Measurements from ENCODE around the gene PTPRN2. TPM values are rescaled to one million over a fixed set of nuclear protein-coding genes. Genes with fewer than 3 reads are reported as not detected.

PTPRN2 gene
- total and polyA plus RNA-seq, 4 donors: 18.1 to 69.9 (median 50.4) TPM

DNA sequence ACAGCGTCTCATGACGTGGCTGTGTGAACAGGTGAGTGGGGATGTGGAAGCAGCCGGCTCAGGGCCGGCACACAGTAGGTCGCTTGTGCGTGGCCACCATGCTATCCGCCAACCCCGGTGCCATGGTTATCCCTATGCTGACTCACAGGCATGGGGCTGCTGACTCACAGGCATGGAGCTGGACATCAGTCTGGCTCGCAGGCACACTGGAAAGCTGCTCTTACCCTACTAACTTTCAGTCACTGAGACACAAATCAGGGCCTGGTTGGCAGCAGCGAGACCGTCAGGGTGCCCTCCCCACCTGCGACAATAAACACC, 341.9 kb downstream of the PTPRN2 start:
- 97% methylated on average over 9 of the region's 12 CpGs for whole genome bisulfite sequencing (ENCODE audit: insufficient coverage)
- Histone ChIP-seq H3K27me3 (ENCODE audit: control insufficient read depth, insufficient read depth, low read length) (no peaks in the 10 kb centered on the region), H3K36me3 (ENCODE audit: control insufficient read depth, insufficient read depth, low read length) (peaks cover 12% of the 10 kb centered on the region), H3K27ac (ENCODE audit: low read depth, low read length) (no peak overlapping the region), H3K9me3 (ENCODE audit: control insufficient read depth, insufficient read depth, low read length) (no peaks in the 10 kb centered on the region), H3K4me1 (ENCODE audit: control insufficient read depth, insufficient read depth, low read length) (no peaks in the 10 kb centered on the region), H3K4me3 (ENCODE audit: low read depth, low read length) (no peak overlapping the region)
- DNase-seq (ENCODE audit: low read depth in 4 of 6, low spot score in 6 of 6): no peak

DNA sequence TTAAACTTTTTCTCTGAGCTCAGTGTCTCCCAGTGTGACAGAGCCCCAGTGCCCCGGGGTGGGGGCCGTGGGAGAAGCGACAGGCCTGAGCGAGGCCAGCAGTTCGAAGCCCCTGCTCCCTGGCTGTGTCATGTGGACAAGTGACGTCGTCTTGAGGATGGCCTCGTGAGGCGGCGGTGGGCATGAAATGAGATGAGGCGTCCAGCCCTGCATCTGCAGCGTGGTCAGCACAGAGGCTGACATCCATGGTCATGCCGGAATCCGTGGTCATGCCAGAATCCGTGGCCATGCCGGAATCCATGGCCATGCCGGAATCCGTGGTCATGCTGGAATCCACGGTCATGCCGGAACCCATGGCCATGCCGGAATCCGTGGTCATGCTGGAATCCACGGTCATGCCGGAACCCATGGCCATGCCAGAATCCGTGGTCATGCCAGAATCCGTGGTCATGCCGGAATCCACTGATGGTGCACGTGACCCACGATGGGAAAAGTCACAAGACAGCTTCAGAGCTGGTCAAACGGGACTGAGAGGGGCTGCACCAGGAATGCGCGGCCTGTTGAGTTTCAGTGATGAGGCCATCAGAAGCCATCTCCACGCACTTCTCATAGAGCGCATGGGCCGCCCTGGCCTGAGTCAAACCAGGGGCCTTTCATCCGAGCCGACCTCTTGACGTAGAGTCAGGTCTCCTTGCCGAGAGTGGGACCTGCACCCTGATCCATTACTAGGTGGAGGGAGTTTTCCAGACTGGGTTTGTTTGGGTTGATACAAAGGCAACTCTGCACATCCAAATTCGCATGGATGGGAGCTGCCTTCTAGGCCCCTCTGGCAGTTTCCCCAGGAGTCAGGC, 342.5 kb downstream of the PTPRN2 start:
- DNase-seq (ENCODE audit: low read depth in 4 of 6, low spot score in 6 of 6): no peak
- H3K4me3 ChIP-seq (ENCODE audit: low read depth, low read length): no peak overlapping the region
- peaks cover 12% of the 10 kb centered on the region for H3K36me3 ChIP-seq (ENCODE audit: control insufficient read depth, insufficient read depth, low read length)
- H3K27me3 ChIP-seq (ENCODE audit: control insufficient read depth, insufficient read depth, low read length): no peaks in the 10 kb centered on the region
- H3K9me3 ChIP-seq (ENCODE audit: control insufficient read depth, insufficient read depth, low read length): no peaks in the 10 kb centered on the region
- no peaks in the 10 kb centered on the region for H3K4me1 ChIP-seq (ENCODE audit: control insufficient read depth, insufficient read depth, low read length)
- H3K27ac ChIP-seq (ENCODE audit: low read depth, low read length): no peak overlapping the region
- 94% methylated on average over 40 of the region's 40 CpGs for WGBS (ENCODE audit: insufficient coverage)

DNA sequence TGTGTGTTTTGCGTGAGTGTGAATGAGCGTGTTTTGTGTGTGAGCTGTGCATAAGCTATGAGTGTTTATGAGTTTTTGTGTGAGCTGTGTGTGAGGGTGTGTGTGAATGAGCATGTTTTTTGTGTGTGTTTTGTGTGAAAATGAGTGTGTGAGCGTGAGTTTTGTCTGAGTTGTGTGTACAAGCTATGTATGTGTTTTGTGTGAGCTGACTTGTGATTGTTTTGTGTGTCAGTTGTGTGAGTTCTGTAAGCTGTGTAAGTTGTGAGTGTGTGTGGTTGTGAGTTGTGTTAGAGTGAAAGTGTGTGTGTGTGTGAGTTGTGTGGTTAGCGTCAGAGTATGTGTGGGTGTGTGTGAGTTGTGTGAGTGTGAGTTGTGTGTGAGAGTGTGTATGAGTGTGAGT, 343.2 kb downstream of the PTPRN2 start:
- no peak overlapping the region for H3K4me3 ChIP-seq (ENCODE audit: low read depth, low read length)
- H3K36me3 ChIP-seq (ENCODE audit: control insufficient read depth, insufficient read depth, low read length): peaks cover 12% of the 10 kb centered on the region
- no peaks in the 10 kb centered on the region for H3K27me3 ChIP-seq (ENCODE audit: control insufficient read depth, insufficient read depth, low read length)
- no peak for DNase-seq (ENCODE audit: low read depth in 4 of 6, low spot score in 6 of 6)
- H3K27ac ChIP-seq (ENCODE audit: low read depth, low read length): no peak overlapping the region
- 91% methylated on average over 4 of the region's 4 CpGs for WGBS (ENCODE audit: insufficient coverage)
- H3K4me1 ChIP-seq (ENCODE audit: control insufficient read depth, insufficient read depth, low read length): peaks cover 1% of the 10 kb centered on the region
- H3K9me3 ChIP-seq (ENCODE audit: control insufficient read depth, insufficient read depth, low read length): no peaks in the 10 kb centered on the region

DNA sequence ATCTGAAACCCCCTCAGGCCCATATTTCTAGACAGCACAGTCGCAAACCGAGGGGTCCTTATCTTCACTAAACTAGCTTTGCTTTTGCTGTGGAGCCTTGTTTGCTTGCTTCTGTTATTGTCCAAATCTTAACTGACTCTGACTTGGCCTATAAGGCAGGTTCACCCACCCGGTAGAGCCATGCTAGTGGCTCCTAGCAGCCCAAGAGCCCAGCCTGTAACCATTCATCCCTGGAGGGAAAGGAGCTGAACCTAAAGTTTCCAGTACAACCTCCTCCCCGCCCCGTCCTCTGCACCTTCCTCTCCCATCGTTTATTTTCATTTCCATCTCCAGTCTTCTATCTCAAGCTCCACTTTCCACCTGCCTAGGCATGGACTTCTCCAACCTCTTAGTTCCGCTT, 345.7 kb downstream of the PTPRN2 start:
- peaks cover 18% of the 10 kb centered on the region for H3K36me3 ChIP-seq (ENCODE audit: control insufficient read depth, insufficient read depth, low read length)
- H3K27me3 ChIP-seq (ENCODE audit: control insufficient read depth, insufficient read depth, low read length): no peaks in the 10 kb centered on the region
- WGBS (ENCODE audit: insufficient coverage): 94% methylated on average over 6 of the region's 7 CpGs
- DNase-seq (ENCODE audit: low read depth in 4 of 6, low spot score in 6 of 6): no peak
- no peaks in the 10 kb centered on the region for H3K9me3 ChIP-seq (ENCODE audit: control insufficient read depth, insufficient read depth, low read length)
- no peak overlapping the region for H3K27ac ChIP-seq (ENCODE audit: low read depth, low read length)
- H3K4me3 ChIP-seq (ENCODE audit: low read depth, low read length): no peak overlapping the region
- H3K4me1 ChIP-seq (ENCODE audit: control insufficient read depth, insufficient read depth, low read length): peaks cover 12% of the 10 kb centered on the region

DNA sequence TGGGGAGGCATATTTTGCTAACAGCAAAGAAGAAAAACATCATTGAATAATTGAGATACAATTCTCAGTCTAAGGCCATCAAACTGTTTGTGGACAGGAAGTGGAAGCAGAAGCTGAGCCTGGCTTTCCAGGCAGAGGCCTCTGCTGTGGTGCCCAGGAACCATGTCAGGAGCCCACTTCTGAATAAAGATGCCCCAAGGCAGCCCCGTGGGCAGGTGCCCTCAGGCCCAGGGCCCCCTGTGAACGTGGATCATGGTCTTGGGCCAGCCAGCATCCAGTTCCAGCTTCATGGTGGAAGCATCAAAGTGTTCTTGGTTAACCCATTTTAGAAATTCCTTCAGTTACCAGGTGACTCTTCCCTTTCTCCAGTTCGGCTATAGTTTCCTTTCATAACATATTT, 346.8 kb downstream of the PTPRN2 start:
- WGBS (ENCODE audit: insufficient coverage): 88% methylated on average over 2 of the region's 3 CpGs
- Histone ChIP-seq H3K4me3 (ENCODE audit: low read depth, low read length) (no peak overlapping the region), H3K4me1 (ENCODE audit: control insufficient read depth, insufficient read depth, low read length) (peaks cover 12% of the 10 kb centered on the region), H3K27me3 (ENCODE audit: control insufficient read depth, insufficient read depth, low read length) (no peaks in the 10 kb centered on the region), H3K27ac (ENCODE audit: low read depth, low read length) (no peak overlapping the region), H3K36me3 (ENCODE audit: control insufficient read depth, insufficient read depth, low read length) (peaks cover 15% of the 10 kb centered on the region), H3K9me3 (ENCODE audit: control insufficient read depth, insufficient read depth, low read length) (no peaks in the 10 kb centered on the region)
- no peak for DNase-seq (ENCODE audit: low read depth in 4 of 6, low spot score in 6 of 6)

DNA sequence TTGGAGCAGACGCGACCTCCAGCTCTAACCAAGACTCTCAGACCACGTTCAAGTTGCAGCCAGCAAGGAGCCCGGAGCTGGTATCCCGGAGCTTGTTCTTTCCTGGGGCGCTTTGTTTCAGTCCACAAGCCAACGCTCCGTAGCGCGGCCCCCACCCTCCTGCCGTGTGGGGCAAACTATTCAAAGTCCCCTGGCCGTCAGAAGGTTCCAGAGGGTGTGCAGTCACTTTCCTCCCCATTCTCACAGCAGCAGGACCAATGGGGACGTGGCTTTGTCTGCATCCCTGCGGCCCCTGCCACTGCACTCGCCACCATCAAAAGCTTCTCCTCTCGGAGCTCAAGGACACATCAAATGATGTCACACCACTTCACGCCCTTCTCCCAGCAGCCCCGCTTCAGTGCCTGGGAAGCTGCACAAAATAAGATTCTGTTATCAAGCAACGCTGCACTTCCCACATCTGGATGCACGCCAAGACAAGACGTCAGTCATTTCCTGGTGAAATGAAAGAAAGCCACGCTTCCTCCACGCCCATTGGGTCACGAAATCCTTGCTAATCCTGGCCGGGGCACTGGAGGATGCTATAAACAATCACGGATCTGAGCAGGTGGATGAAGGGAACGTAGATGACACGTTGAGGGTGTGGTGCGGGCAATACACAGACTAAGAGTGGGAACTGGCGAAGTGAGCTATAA, 348.2 kb downstream of the PTPRN2 start:
- Histone ChIP-seq H3K36me3 (ENCODE audit: control insufficient read depth, insufficient read depth, low read length) (peaks cover 10% of the 10 kb centered on the region), H3K27me3 (ENCODE audit: control insufficient read depth, insufficient read depth, low read length) (no peaks in the 10 kb centered on the region), H3K9me3 (ENCODE audit: control insufficient read depth, insufficient read depth, low read length) (no peaks in the 10 kb centered on the region), H3K27ac (ENCODE audit: low read depth, low read length) (no peak overlapping the region), H3K4me3 (ENCODE audit: low read depth, low read length) (no peak overlapping the region), H3K4me1 (ENCODE audit: control insufficient read depth, insufficient read depth, low read length) (peaks cover 12% of the 10 kb centered on the region)
- peak in 2 of 6 donors; percentile 63 to 86 for DNase-seq (ENCODE audit: low read depth in 4 of 6, low spot score in 6 of 6)
- WGBS (ENCODE audit: insufficient coverage): 58% methylated on average over 29 of the region's 30 CpGs

DNA sequence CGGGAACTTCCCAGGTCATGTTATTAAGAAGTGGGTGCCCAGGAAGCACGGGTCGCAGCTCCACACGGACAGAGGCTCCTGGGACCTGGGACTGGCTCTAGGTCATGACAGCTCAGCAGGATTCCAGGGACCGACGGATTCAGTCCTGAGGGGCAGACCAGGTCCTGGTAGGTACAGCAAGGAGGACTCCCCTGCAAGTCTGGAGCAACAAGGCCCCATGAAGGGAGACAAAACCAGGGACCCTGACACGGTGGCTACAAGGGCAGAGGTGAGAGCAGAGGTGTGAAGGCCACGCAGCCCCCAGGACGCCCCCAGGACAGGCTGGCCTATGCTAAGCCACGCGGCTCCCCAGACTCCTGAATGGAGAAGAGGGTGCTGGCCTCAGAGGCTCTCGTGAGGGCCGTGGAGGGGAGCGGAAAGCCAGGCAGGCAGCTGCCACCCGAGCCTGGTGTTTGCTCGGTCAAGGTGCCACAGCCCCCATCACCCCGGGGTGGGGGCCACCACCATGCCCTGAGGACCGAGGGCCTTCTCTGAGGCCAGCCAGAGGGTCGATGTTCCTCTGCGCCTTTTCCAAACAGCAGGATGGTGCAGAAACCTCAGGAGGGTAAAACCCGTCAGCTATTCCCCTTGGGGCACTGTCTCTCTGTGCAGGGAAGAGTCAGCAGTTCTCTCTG, 348.9 kb downstream of the PTPRN2 start:
- peaks cover 10% of the 10 kb centered on the region for H3K36me3 ChIP-seq (ENCODE audit: control insufficient read depth, insufficient read depth, low read length)
- H3K9me3 ChIP-seq (ENCODE audit: control insufficient read depth, insufficient read depth, low read length): no peaks in the 10 kb centered on the region
- 85% methylated on average over 21 of the region's 21 CpGs for WGBS (ENCODE audit: insufficient coverage)
- no peak overlapping the region for H3K4me3 ChIP-seq (ENCODE audit: low read depth, low read length)
- H3K4me1 ChIP-seq (ENCODE audit: control insufficient read depth, insufficient read depth, low read length): peaks cover 12% of the 10 kb centered on the region
- DNase-seq (ENCODE audit: low read depth in 4 of 6, low spot score in 6 of 6): no peak
- no peaks in the 10 kb centered on the region for H3K27me3 ChIP-seq (ENCODE audit: control insufficient read depth, insufficient read depth, low read length)
- H3K27ac ChIP-seq (ENCODE audit: low read depth, low read length): no peak overlapping the region

DNA sequence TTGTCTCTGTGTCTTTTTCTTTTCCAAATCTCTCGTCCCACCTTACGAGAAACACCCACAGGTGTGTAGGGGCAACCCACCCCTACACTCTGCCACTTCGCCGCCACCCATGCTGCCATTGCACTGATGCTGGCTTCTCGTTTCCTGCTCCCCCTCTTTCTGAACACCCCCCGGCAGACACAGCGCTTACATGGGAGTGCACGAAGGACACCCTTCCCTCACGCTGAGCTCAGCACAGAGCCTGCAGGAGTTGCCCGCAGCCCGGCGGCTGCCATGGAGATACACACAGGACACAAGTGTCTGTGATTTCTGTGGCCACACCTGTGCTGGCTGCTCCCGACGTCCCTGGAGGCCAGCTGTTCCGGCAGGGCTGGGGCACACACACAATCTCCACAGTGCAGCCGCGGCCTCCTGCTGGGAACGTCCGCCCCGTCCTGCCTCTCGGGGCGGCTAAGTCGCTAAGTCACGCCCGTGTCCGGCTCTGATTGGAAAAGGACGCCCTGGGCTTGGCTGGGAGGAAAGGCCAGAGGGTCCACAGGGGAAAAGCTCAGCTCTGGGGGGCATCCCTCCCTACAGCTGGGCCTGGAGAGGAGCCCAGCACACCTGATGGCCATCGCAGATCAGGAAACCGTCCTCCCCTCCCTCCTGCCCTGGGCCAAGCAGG, 349.8 kb downstream of the PTPRN2 start:
- H3K4me3 ChIP-seq (ENCODE audit: low read depth, low read length): no peak overlapping the region
- WGBS (ENCODE audit: insufficient coverage): 87% methylated on average over 28 of the region's 29 CpGs

DNA sequence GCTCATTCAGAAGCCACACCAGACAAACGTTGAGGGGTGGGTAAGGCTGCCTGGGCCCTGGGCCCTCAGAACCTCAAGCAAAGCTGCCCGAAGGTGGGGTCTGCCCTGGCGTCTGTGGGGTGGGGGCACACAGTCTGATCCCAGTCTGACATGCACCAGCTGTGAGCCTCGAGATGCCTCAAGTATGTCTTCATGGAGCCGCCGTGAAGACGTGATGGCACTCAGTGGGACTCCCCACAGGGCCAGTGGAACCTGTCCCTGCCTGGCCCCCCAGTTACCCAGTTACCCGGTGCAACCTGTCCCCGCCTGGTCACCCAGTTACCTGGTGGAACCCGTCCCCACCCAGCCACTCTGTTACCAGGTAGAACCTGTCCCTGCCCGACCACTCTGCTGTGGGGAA, 351.2 kb downstream of the PTPRN2 start:
- H3K9me3 ChIP-seq (ENCODE audit: control insufficient read depth, insufficient read depth, low read length): no peaks in the 10 kb centered on the region
- H3K27ac ChIP-seq (ENCODE audit: low read depth, low read length): no peak overlapping the region
- H3K4me3 ChIP-seq (ENCODE audit: low read depth, low read length): no peak overlapping the region
- no peaks in the 10 kb centered on the region for H3K27me3 ChIP-seq (ENCODE audit: control insufficient read depth, insufficient read depth, low read length)
- WGBS (ENCODE audit: insufficient coverage): 92% methylated on average over 8 of the region's 11 CpGs
- peaks cover 10% of the 10 kb centered on the region for H3K36me3 ChIP-seq (ENCODE audit: control insufficient read depth, insufficient read depth, low read length)
- H3K4me1 ChIP-seq (ENCODE audit: control insufficient read depth, insufficient read depth, low read length): peaks cover 12% of the 10 kb centered on the region
- DNase-seq (ENCODE audit: low read depth in 4 of 6, low spot score in 6 of 6): no peak

More for the DNA sequence above, 349.8 kb downstream of the PTPRN2 start:
- Histone ChIP-seq H3K27me3 (ENCODE audit: control insufficient read depth, insufficient read depth, low read length) (no peaks in the 10 kb centered on the region), H3K9me3 (ENCODE audit: control insufficient read depth, insufficient read depth, low read length) (no peaks in the 10 kb centered on the region), H3K4me1 (ENCODE audit: control insufficient read depth, insufficient read depth, low read length) (peaks cover 12% of the 10 kb centered on the region), H3K27ac (ENCODE audit: low read depth, low read length) (no peak overlapping the region), H3K36me3 (ENCODE audit: control insufficient read depth, insufficient read depth, low read length) (peaks cover 10% of the 10 kb centered on the region)
- no peak for DNase-seq (ENCODE audit: low read depth in 4 of 6, low spot score in 6 of 6)
